Psoas muscle (tissue), 8 donors: ENCODE data around the gene EGLN2. TPM values are rescaled to one million over a fixed set of nuclear protein-coding genes. Genes with fewer than 3 reads are reported as not detected.
"Not testable (repeated sequence)": the region's sequence is repeated elsewhere in the genome, so short reads cannot be mapped to it uniquely, and the experiment has no call there.

Source experiments
- ATAC-seq, 4 donors: fragments of 200-7000 bp; cut with Tn5 transposase; one replicate each; pipeline ENCODE4 v1.9.1; 2020; ENCODE audit warnings: moderate library complexity in 3 of 4, mild to moderate bottlenecking in 2 of 4
- DNase-seq, 2 donors: peaks; one replicate each; pipeline ENCODE4 v3.0.0-alpha.2; 2020
- H3K27ac ChIP-seq: fragments of 200-600 bp; one replicate; pipeline ENCODE4 v1.8.0; 2022
- H3K27me3 ChIP-seq, 3 donors: fragments of 200-600 bp in 1 of 3; one replicate each; pipeline versions ENCODE4 v1.6.1 to v1.8.0; 2013 to 2022; ENCODE audit warnings: low read length in 2 of 3, mild to moderate bottlenecking in 2 of 3, moderate library complexity in 1 of 3; ENCODE audit not compliant: insufficient read depth in 3 of 3
- H3K36me3 ChIP-seq, 2 donors: fragments of 200-600 bp in 1 of 2; one replicate each; pipeline versions ENCODE4 v1.6.1 to v1.8.0; 2013 to 2022; ENCODE audit warnings: low read depth in 1 of 2, mild to moderate bottlenecking in 1 of 2, moderate library complexity in 1 of 2; ENCODE audit not compliant: insufficient read depth in 1 of 2
- H3K4me1 ChIP-seq: fragments of 200-600 bp; one replicate; pipeline ENCODE4 v1.8.0; 2022
- H3K4me3 ChIP-seq: fragments of 200-600 bp; one replicate; pipeline ENCODE4 v1.8.0; 2022; ENCODE audit warnings: mild to moderate bottlenecking
- H3K9me3 ChIP-seq: fragments of 200-600 bp; one replicate; pipeline ENCODE4 v1.8.0; 2022
- WGBS, 3 donors: extraction: QIAGEN DNeasy Blood & Tissue Kit; methylation state at CpG; one replicate each; pipeline versions ENCODE4 v1.1.6 to v1.1.7; 2013; 5-methylcytosine and 5-hydroxymethylcytosine counted together
- intact Hi-C, 2 donors: fragments of 100-400 bp; cut with DNase I; formaldehyde crosslinking; loops; one replicate each; pipeline versions ENCODE4 v1.11.0 to v1.14.2; 2022
- polyA plus RNA-seq, 3 donors: library from polyadenylated mRNA; stranded (reverse); fragments of 200-250 nt; gene quantifications; one replicate each; pipeline ENCODE4 v1.2.3, GENCODE V29; 2013
- total RNA-seq, 4 donors: library from RNA; stranded (reverse); fragmentation: NEBNext Ultra II Directional in 2 of 4; extraction: Animal tissue kit (Norgen Biotek cat#: 25700) in 2 of 4; gene quantifications; one replicate each; pipeline versions ENCODE4 v1.2.1 to v1.2.4, GENCODE V29; 2021 to 2023
- TF ChIP-seq, protein P1 (sequence below): fragments of 200-600 bp; IDR thresholded peaks from one replicate; pipeline ENCODE4 v1.8.0; 2022; ENCODE audit warnings: antibody characterized with exemption
- donor health status: healthy with polysubstance abuse.
- donor health status: DM: no; HTN: no; CAD: no; lungs with moderate emphysema.
- donor health status: Bipolar disorder and iron deficiency.
- donor health status: healthy.
- donor health status: DM: yes; HTN: yes; CAD: no.
- donor health status: DM: no; HTN: no; CAD: no.
- donor health status: DM: no; HTN: no; CAD: no.
- donor health status: DM: yes; HTN: yes; CAD: no.

Gene EGLN2
- total and polyA plus RNA-seq, 7 donors = 34.9 to 67.6 (median 42.9) TPM

DNA sequence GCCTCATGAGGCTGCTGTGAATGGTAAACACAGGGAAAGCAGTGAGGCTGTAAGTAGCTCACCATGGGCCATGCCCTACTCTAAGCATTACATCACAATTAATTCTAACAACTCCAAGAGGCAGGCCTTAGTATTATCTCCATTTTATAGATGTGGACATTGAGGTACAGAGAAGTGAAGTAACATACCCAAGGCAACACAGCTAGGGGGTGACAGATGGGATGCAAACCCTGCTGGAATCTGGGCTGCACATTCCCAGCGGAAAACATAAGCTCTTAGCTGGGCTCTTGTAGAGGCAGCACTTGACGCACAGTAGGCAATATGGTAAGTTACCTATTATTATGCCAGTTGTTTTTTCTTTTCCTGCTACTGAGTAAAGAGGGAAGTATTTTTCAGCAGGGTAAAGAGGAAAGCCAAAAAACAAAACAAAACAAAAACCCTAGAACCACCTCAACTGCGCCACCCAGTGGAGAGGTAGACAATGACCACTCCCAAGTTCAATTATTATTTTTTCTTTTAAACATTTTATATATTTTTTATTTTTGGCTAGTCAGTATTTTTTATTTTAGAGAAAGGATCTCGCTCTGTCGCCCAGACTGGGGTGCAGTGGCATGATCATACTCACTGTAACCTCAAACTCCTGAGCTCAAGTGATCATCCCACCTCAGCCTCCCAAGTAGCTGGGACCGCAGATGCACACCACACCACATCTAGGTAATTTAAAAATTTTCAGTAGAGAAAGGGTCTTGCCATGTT, 20.7 kb downstream of the EGLN2 start:
- H3K27me3 ChIP-seq, H3K4me3 ChIP-seq, H3K36me3 ChIP-seq, H3K9me3 ChIP-seq, H3K4me1 ChIP-seq: not testable (repeated sequence)
- ATAC-seq (peak; percentile 42 to 71 (median 65)), DNase-seq (peak in 1 of 2 donors; percentile 66)
- H3K27ac ChIP-seq = peak overlapping the region; percentile 21
- intact Hi-C loops = loop anchor here in 1 of 2 donors (2.0 kb wide), 1 partner anchor 157 kb away; no protein-coding TSS in a partner anchor
- WGBS, 3 donors = 40 to 44% (median 44%) methylated on average over 6 of the region's 6 CpGs
- TF ChIP-seq, protein P1, sequence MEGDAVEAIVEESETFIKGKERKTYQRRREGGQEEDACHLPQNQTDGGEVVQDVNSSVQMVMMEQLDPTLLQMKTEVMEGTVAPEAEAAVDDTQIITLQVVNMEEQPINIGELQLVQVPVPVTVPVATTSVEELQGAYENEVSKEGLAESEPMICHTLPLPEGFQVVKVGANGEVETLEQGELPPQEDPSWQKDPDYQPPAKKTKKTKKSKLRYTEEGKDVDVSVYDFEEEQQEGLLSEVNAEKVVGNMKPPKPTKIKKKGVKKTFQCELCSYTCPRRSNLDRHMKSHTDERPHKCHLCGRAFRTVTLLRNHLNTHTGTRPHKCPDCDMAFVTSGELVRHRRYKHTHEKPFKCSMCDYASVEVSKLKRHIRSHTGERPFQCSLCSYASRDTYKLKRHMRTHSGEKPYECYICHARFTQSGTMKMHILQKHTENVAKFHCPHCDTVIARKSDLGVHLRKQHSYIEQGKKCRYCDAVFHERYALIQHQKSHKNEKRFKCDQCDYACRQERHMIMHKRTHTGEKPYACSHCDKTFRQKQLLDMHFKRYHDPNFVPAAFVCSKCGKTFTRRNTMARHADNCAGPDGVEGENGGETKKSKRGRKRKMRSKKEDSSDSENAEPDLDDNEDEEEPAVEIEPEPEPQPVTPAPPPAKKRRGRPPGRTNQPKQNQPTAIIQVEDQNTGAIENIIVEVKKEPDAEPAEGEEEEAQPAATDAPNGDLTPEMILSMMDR = peak; percentile 83

DNA sequence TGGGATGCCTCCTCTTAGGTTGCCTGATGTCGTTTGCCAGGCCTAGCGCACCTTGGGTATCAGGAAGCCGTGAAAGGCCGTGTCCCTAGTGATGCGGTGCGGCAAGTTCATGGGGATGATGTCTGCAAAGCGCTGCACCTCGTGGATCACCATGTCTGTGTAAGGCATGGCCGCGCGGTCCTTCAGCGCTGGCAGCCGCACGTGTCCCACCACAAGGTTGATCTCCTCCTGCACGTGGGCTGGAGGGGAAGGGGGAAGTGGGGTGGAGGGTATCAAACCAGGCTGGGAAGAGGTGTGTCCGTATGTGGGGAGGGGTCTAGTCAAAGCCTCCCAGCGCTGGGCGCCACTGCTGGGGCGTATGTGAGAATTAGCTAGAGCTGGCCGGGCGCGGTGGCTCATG, 23.2 kb downstream of the EGLN2 start:
- intact Hi-C loops = loop anchor here in 1 of 2 donors (2.0 kb wide), 1 partner anchor 161 kb away; no protein-coding TSS in a partner anchor
- TF ChIP-seq, protein P1 = no peak
- Histone ChIP-seq H3K4me1 (peaks cover 9% of the 10 kb centered on the region), H3K9me3 (no peaks in the 10 kb centered on the region), H3K36me3 (peaks cover 0 to 4% of the 10 kb centered on the region in 2 donors), H3K27me3 (no peaks in the 10 kb centered on the region), H3K27ac (no peak overlapping the region), H3K4me3 (no peak overlapping the region)
- DNase-seq (no peak), ATAC-seq (no peak)
- WGBS, 3 donors = 84 to 93% (median 86%) methylated on average over 22 of the region's 22 CpGs

DNA sequence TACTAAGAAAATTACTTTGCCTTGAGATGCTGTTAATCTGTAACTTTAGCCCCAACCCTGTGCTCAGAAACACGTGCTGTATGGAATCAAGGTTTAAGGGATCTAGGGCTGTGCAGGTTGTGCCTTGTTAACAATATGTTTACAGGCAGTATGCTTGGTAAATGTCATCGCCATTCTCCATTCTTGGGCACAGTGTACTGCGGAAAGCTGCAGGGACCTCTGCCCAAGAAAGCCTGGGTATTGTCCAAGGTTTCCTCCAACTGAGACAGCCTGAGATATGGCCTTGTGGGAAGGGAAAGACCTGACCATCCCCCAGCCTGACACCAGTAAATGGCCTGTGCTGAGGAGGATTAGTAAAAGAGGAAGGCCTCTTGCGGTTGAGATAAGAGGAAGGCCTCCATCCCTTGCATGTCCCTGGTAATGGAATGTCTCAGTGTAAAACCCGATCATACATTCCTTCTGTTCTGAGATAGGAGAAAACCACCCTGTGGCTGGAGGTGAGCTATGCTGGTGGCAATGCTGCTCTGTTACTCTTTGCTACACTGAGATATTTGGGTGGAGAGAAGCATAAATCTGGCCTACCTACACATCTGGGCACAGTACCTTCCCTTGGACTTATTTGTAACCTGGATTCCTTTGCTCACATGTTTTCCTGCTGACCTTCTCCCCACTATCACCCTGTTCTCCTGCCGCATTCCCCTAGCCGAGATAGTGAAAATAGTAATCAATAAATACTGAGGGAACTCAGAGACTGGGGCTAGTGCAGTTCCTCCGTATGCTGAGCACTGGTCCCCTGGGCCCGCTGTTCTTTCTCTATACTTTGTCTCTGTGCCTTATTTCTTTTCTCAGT, 23.9 kb downstream of the EGLN2 start:
- H3K9me3 ChIP-seq, H3K4me1 ChIP-seq, H3K4me3 ChIP-seq, H3K27ac ChIP-seq, ATAC-seq, DNase-seq, H3K27me3 ChIP-seq: not testable (repeated sequence)
- peaks cover 0 to 12% of the 10 kb centered on the region in 2 donors for H3K36me3 ChIP-seq
- WGBS, 3 donors = 67 to 76% (median 73%) methylated on average over 9 of the region's 9 CpGs
- intact Hi-C loops = loop anchor here in 1 of 2 donors (2.0 kb wide), 1 partner anchor 162 kb away; no protein-coding TSS in a partner anchor

DNA sequence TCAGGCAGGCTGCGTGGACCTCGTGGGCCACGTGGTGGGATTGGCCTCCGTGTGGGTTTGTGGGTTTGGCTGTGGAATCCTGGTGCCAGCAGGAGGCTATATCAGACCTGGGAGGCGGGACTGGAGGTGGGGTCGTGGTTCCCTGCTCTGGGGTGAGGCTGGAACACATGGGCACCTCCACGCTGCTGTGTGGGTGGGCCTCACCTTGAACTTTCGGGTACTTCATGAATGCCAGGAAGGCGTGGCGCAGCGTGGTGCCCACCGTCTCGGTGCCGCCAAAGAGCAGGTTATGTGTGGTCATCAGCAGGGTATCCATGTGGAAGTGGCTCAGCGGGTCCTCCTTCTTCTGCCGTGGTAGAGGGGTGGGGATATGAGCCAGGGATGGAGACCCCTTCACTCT, 25.9 kb downstream of the EGLN2 start:
- peaks cover 0 to 12% of the 10 kb centered on the region in 2 donors for H3K36me3 ChIP-seq
- ATAC-seq, H3K27me3 ChIP-seq, H3K27ac ChIP-seq, H3K4me3 ChIP-seq, H3K9me3 ChIP-seq, intact Hi-C loops, H3K4me1 ChIP-seq, DNase-seq: not testable (repeated sequence)
- 91 to 93% (median 92%) methylated on average over 16 of the region's 16 CpGs for WGBS, 3 donors

DNA sequence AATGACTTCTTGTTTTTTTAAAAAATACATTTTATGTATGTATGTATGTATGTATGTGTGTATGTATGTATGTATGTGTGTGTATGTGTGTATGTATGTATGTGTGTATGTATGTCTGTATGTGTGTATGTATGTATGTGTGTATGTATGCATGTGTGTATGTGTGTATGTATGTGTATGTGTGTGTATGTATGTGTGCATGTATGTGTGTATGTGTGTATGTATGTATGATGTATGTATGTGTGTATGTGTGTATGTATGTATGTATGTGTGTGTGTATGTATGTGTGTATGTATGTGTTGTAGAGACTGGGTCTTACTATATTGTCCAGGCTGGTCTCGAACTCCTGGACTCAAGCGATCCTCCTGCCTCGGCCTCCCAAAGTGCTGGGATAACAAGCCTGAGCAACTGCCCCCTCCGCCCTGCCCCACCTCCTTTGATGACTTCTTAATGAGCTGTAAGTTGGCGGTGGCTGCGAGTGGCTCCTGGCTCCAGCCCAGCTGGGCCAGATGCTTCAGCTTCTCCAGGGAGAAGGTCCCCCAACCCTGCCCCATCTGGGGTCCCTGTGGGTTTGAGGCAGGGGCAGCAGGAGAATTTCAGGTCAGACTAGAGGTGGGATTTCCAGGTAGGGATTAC, 26.6 kb downstream of the EGLN2 start:
- ATAC-seq, H3K4me3 ChIP-seq, H3K4me1 ChIP-seq, DNase-seq, H3K27me3 ChIP-seq, H3K27ac ChIP-seq, intact Hi-C loops, H3K9me3 ChIP-seq: not testable (repeated sequence)
- 84 to 100% (median 94%) methylated on average over 4 to 6 of the region's 6 CpGs for WGBS, 3 donors
- H3K36me3 ChIP-seq = peaks cover 0 to 12% of the 10 kb centered on the region in 2 donors

DNA sequence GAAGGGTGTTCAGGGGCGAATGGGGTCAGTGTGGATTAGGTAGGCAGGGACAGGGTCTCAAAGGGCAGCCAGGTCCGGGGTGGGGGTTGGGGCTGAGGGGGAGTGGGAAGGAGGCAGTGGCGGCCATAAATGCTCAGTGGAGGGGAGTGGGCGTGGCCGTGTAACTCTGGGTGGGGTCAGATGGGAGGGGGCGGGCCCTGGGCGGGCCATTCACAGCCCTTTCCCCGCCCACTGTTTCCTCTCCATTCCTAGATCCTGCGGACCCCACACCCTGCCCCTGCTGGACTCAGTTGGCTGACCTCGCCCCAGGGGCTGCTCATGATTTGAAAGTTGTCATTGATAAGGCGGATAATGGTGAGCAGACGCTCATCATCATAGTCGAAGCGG, 27.3 kb downstream of the EGLN2 start:
- H3K27ac ChIP-seq, ATAC-seq, intact Hi-C loops, H3K9me3 ChIP-seq, DNase-seq, H3K27me3 ChIP-seq, H3K4me3 ChIP-seq, H3K4me1 ChIP-seq: not testable (repeated sequence)
- 92 to 99% (median 97%) methylated on average over 6 to 9 of the region's 14 CpGs for WGBS, 3 donors
- H3K36me3 ChIP-seq = peaks cover 0 to 12% of the 10 kb centered on the region in 2 donors

DNA sequence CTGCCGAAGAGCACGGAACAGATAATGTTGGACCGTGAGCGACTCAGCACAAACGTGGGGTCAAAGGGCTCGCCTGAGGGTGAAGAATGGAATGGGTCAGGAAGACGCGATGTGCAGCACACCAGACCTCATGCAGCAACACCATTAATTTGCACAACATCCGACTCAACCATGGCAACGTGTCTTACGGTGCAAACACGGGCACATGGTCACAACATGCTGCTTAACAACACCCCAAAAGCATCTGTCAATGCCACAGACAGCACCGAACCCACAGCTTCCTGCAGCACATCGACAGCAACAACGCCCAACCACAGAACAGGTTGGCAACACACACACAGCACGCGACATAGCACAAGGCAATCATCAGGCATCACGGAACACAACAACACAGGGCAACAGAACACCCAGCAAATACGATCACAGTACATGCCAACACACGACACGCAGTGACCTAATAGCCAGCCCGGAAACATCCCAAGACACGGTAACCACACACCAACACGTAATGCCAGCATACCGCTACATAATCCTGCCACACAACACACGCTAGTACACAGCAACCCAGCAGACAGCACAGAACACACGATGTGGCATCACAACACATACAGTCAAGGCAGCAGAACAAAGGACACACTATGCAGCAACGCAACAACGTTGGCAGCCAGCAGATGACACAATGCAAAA, 27.9 kb downstream of the EGLN2 start:
- 87 to 94% (median 90%) methylated on average over 27 to 29 of the region's 29 CpGs for WGBS, 3 donors
- H3K4me1 ChIP-seq, H3K4me3 ChIP-seq, intact Hi-C loops, H3K9me3 ChIP-seq, H3K27me3 ChIP-seq, ATAC-seq, H3K27ac ChIP-seq, DNase-seq: not testable (repeated sequence)
- peaks cover 0 to 12% of the 10 kb centered on the region in 2 donors for H3K36me3 ChIP-seq
